H9 (cell line): ENCODE data around the gene ORAI1. TPM values are rescaled to one million over a fixed set of nuclear protein-coding genes. Genes with fewer than 3 reads are reported as not detected.

ENCODE experiments used
- DNase-seq: peaks from one replicate; pipeline ENCODE4 v3.0.0-alpha.2; 2017
- H2AFZ ChIP-seq: one replicate; pipeline ENCODE4 v1.6.1; 2013; ENCODE audit warnings: mild to moderate bottlenecking, low read length, control low read depth, moderate library complexity
- H2AK5ac ChIP-seq: 2 replicates; pipeline ENCODE4 v1.6.1; 2013; ENCODE audit warnings: low read length, control low read depth, mixed read lengths; ENCODE audit not compliant: insufficient read length
- H2BK120ac ChIP-seq: one replicate; pipeline ENCODE4 v1.6.1; 2013; ENCODE audit warnings: low read depth, mild to moderate bottlenecking, low read length, control low read depth, inconsistent platforms; ENCODE audit not compliant: poor library complexity, severe bottlenecking
- H2BK12ac ChIP-seq: 2 replicates; pipeline ENCODE4 v1.6.1; 2013; ENCODE audit warnings: low read length, control low read depth, mixed read lengths, low read depth; ENCODE audit not compliant: insufficient read length
- H2BK15ac ChIP-seq: 2 replicates; pipeline ENCODE4 v1.6.1; 2013; ENCODE audit warnings: low read depth, low read length, control low read depth
- H2BK20ac ChIP-seq: one replicate; pipeline ENCODE4 v1.6.1; 2013; ENCODE audit warnings: low read depth, mild to moderate bottlenecking, low read length, control low read depth, inconsistent platforms; ENCODE audit not compliant: poor library complexity, severe bottlenecking
- H2BK5ac ChIP-seq: 2 replicates; pipeline ENCODE4 v1.6.1; 2013; ENCODE audit warnings: low read length, control low read depth, mixed read lengths; ENCODE audit not compliant: insufficient read length
- H3K14ac ChIP-seq: 2 replicates; pipeline ENCODE4 v1.6.1; 2013; ENCODE audit warnings: low read length, control low read depth; ENCODE audit not compliant: insufficient read depth
- H3K18ac ChIP-seq: 2 replicates; pipeline ENCODE4 v1.6.1; 2013; ENCODE audit warnings: low read depth, mild to moderate bottlenecking, mixed read lengths, low read length, control low read depth; ENCODE audit not compliant: insufficient read length
- H3K23ac ChIP-seq: 2 replicates; pipeline ENCODE4 v1.6.1; 2013; ENCODE audit warnings: low read length, control low read depth, mixed read lengths, low read depth; ENCODE audit not compliant: insufficient read length
- H3K23me2 ChIP-seq: 2 replicates; pipeline ENCODE4 v1.6.1; 2013; ENCODE audit warnings: low read depth, mild to moderate bottlenecking, mixed read lengths, low read length, control low read depth; ENCODE audit not compliant: insufficient read length, poor library complexity, severe bottlenecking
- H3K27ac ChIP-seq: 2 replicates; pipeline ENCODE4 v1.5.1; 2013; ENCODE audit warnings: low read length, control low read depth, mixed read lengths, low read depth; ENCODE audit not compliant: insufficient read length
- H3K27me3 ChIP-seq: 2 replicates; pipeline ENCODE4 v1.6.1; 2013; ENCODE audit warnings: low read length, control low read depth, inconsistent platforms; ENCODE audit not compliant: insufficient read depth
- H3K4ac ChIP-seq: 2 replicates; pipeline ENCODE4 v1.6.1; 2013; ENCODE audit warnings: low read depth, mild to moderate bottlenecking, control low read depth, inconsistent platforms, low read length, moderate library complexity
- H3K4me1 ChIP-seq: 2 replicates; pipeline ENCODE4 v1.6.1; 2013; ENCODE audit warnings: low read length, control low read depth, inconsistent platforms; ENCODE audit not compliant: insufficient read depth
- H3K4me2 ChIP-seq: 2 replicates; pipeline ENCODE4 v1.6.1; 2013; ENCODE audit warnings: low read length, control low read depth, mixed read lengths; ENCODE audit not compliant: insufficient read length, insufficient read depth
- H3K56ac ChIP-seq: 2 replicates; pipeline ENCODE4 v1.6.1; 2013; ENCODE audit warnings: low read depth, mild to moderate bottlenecking, mixed read lengths, low read length, control low read depth; ENCODE audit not compliant: insufficient read length
- H3K79me1 ChIP-seq: 2 replicates; pipeline ENCODE4 v1.6.1; 2013; ENCODE audit warnings: low read depth, mild to moderate bottlenecking, moderate library complexity, low read length, control low read depth, inconsistent platforms; ENCODE audit not compliant: insufficient read depth, poor library complexity, severe bottlenecking
- H3K79me2 ChIP-seq: 2 replicates; pipeline ENCODE4 v1.6.1; 2013; ENCODE audit warnings: low read length, control low read depth, inconsistent platforms; ENCODE audit not compliant: insufficient read depth
- H3K9ac ChIP-seq: 2 replicates; pipeline ENCODE4 v1.6.1; 2013; ENCODE audit warnings: low read length, control low read depth, mixed read lengths; ENCODE audit not compliant: insufficient read length; ENCODE audit errors: extremely low read depth
- H3K9me3 ChIP-seq: one replicate; pipeline ENCODE4 v1.6.1; 2013; ENCODE audit warnings: low read depth, low read length, inconsistent platforms; ENCODE audit not compliant: control insufficient read depth
- H3T11ph ChIP-seq: one replicate; pipeline ENCODE4 v1.6.1; 2013; ENCODE audit warnings: mild to moderate bottlenecking, low read length, control low read depth, inconsistent platforms
- H4K20me1 ChIP-seq: one replicate; pipeline ENCODE4 v1.6.1; 2013; ENCODE audit not compliant: control insufficient read depth, insufficient read length, insufficient read depth
- H4K5ac ChIP-seq: 2 replicates; pipeline ENCODE4 v1.6.1; 2013; ENCODE audit warnings: low read depth, mild to moderate bottlenecking, mixed read lengths, low read length, control low read depth; ENCODE audit not compliant: insufficient read length
- H4K8ac ChIP-seq: replicated peaks from 2 replicates; pipeline ENCODE4 v1.6.1; 2013; ENCODE audit warnings: low read length, control low read depth, mixed read lengths, low read depth; ENCODE audit not compliant: insufficient read length
- H4K91ac ChIP-seq: 2 replicates; pipeline ENCODE4 v1.6.1; 2013; ENCODE audit warnings: low read depth, mild to moderate bottlenecking, moderate library complexity, mixed read lengths, low read length, control low read depth; ENCODE audit not compliant: insufficient read length
- H3K27ac Mint-ChIP-seq, 3 experiments: 2 replicates in 2 of 3; 3 replicates in 1 of 3; pipeline ENCODE4 v1.8.0; 2020 to 2021; ENCODE audit warnings: mixed read lengths in 3 of 3, mild to moderate bottlenecking in 1 of 3, moderate library complexity in 1 of 3
- H3K27me3 Mint-ChIP-seq: 2 replicates; pipeline ENCODE4 v1.8.0; 2021; ENCODE audit warnings: low read depth, mild to moderate bottlenecking, moderate library complexity, mixed read lengths
- H3K36me3 Mint-ChIP-seq, 3 experiments: 2 replicates in 2 of 3; 3 replicates in 1 of 3; pipeline ENCODE4 v1.8.0; 2020 to 2021; ENCODE audit warnings: low read depth in 3 of 3, mixed read lengths in 3 of 3; ENCODE audit not compliant: insufficient read depth in 1 of 3
- H3K4me1 Mint-ChIP-seq, 2 experiments: 2 replicates each; pipeline ENCODE4 v1.8.0; 2020; ENCODE audit warnings: mixed read lengths in 2 of 2
- H3K4me3 Mint-ChIP-seq, 2 experiments: 2 replicates in 1 of 2; 3 replicates in 1 of 2; pipeline ENCODE4 v1.8.0; 2020 to 2021; ENCODE audit warnings: mild to moderate bottlenecking in 2 of 2, mixed read lengths in 2 of 2, moderate library complexity in 1 of 2
- H3K9me3 Mint-ChIP-seq, 2 experiments: 2 replicates in 1 of 2; 3 replicates in 1 of 2; pipeline ENCODE4 v1.8.0; 2020; ENCODE audit warnings: mild to moderate bottlenecking in 2 of 2, mixed read lengths in 2 of 2, moderate library complexity in 1 of 2
- CTCF ChIP-seq: fragments of 200-600 bp; sonication (generic); conservative IDR thresholded peaks from 3 replicates; pipeline ENCODE4 v1.8.0; 2021; ENCODE audit warnings: antibody characterized with exemption, mild to moderate bottlenecking
- WGBS: extraction: QIAGEN DNeasy Blood & Tissue Kit; methylation state at CpG from one replicate; pipeline ENCODE4 v1.1.7; 2013; ENCODE audit warnings: missing lambda C conversion rate, low lambda C conversion rate, mixed read lengths; ENCODE audit not compliant: insufficient read length; ENCODE audit errors: extremely low coverage; 5-methylcytosine and 5-hydroxymethylcytosine counted together
- total RNA-seq: library from RNA; stranded (reverse); gene quantifications from 2 replicates; pipeline ENCODE4 v1.2.1, GENCODE V29; 2021

The ORAI1 gene
- total RNA-seq, 1 experiment from 2014 or later = 24.7 TPM

GRCh38 chr12:121649819-121650353 is 23.6 kb downstream of the ORAI1 start:
- Histone ChIP-seq H3K23ac (no peak overlapping the region), H2AK5ac (no peak overlapping the region), H3K27me3 (no peaks in the 10 kb centered on the region), H2BK12ac (no peak overlapping the region), H3K4me1 (no peaks in the 10 kb centered on the region), H3K79me2 (no peaks in the 10 kb centered on the region), H3K18ac (no peak overlapping the region), H4K5ac (no peak overlapping the region), H2BK120ac (no peak overlapping the region), H3K23me2 (no peaks in the 10 kb centered on the region), H3K4me2 (no peak overlapping the region), H3K79me1 (no peaks in the 10 kb centered on the region), H4K91ac (no peak overlapping the region), H3T11ph (no peak overlapping the region), H2BK5ac (no peak overlapping the region), H2BK15ac (no peak overlapping the region), H3K56ac (no peak overlapping the region), H3K9me3 (no peaks in the 10 kb centered on the region), H4K8ac (no peak overlapping the region), H3K4ac (no peak overlapping the region), H3K14ac (no peak overlapping the region), H2AFZ (no peak overlapping the region), H2BK20ac (no peak overlapping the region), H3K9ac (no peak overlapping the region), H3K27ac (no peak overlapping the region), H4K20me1 (no peaks in the 10 kb centered on the region)
- Mint-ChIP-seq H3K4me1 (peaks cover 5 to 18% of the 10 kb centered on the region in 2 experiments), H3K4me3 (no peak overlapping the region), H3K9me3 (no peaks in the 10 kb centered on the region), H3K27ac (peak overlapping the region in 1 of 3 experiments; percentile 85; a peak in 3 of 7 replicates), H3K36me3 (peaks cover 0 to 5% (median 4%) of the 10 kb centered on the region in 3 experiments; a peak in 4 of 7 replicates), H3K27me3 (no peaks in the 10 kb centered on the region; the same call in 1 of the 2 replicates)
- WGBS = no CpG with 5 or more reads among the region's 8 CpGs
- no peak for DNase-seq
- TF ChIP-seq CTCF = no peak
